ENCODE results near the gene KNDC1.

- TF ChIP-seq, protein P1, sequence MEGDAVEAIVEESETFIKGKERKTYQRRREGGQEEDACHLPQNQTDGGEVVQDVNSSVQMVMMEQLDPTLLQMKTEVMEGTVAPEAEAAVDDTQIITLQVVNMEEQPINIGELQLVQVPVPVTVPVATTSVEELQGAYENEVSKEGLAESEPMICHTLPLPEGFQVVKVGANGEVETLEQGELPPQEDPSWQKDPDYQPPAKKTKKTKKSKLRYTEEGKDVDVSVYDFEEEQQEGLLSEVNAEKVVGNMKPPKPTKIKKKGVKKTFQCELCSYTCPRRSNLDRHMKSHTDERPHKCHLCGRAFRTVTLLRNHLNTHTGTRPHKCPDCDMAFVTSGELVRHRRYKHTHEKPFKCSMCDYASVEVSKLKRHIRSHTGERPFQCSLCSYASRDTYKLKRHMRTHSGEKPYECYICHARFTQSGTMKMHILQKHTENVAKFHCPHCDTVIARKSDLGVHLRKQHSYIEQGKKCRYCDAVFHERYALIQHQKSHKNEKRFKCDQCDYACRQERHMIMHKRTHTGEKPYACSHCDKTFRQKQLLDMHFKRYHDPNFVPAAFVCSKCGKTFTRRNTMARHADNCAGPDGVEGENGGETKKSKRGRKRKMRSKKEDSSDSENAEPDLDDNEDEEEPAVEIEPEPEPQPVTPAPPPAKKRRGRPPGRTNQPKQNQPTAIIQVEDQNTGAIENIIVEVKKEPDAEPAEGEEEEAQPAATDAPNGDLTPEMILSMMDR (optimal IDR thresholded peaks at IDR 0.05 in 1 of 3, IDR thresholded peaks at IDR 0.05 in 1 of 3, conservative IDR thresholded peaks at IDR 0.05 in 1 of 3; ENCODE audit: extremely low read depth in 1 of 3, insufficient read depth in 2 of 3, low read length in 3 of 3), result no peak
- TF ChIP-seq EZH2 (IDR thresholded peaks at IDR 0.05; ENCODE audit: low read length), result no peak
Observed at GRCh38 chr10:133239990-133240389, 80.0 kb downstream of the KNDC1 start.
